GM08714 (cell line): Measurements from ENCODE around the gene WDR20.

Source experiments
- H3K4me3 ChIP-seq: fragments of 200-500 bp; sonication (Bioruptor generic); 2 replicates; pipeline ENCODE4 v1.5.1; 2014; ENCODE audit warnings: mild to moderate bottlenecking, low read length, inconsistent platforms
- ZNF274 ChIP-seq: IDR thresholded peaks from 2 replicates; pipeline ENCODE4 v1.6.1; 2012; ENCODE audit warnings: mild to moderate bottlenecking, low read depth, low read length

Gene WDR20

GRCh38 chr14:102194856-102195255 is 55.2 kb downstream of the WDR20 start:
- no peak overlapping the region for H3K4me3 ChIP-seq
- no peak for TF ChIP-seq ZNF274

- H3K4me3 ChIP-seq = no peak overlapping the region
- TF ChIP-seq ZNF274 = no peak
Observed at GRCh38 chr14:102195446-102195845, 55.7 kb downstream of the WDR20 start.

- H3K4me3 ChIP-seq = no peak overlapping the region
- no peak for TF ChIP-seq ZNF274
Observed at GRCh38 chr14:102196039-102196901, 56.6 kb downstream of the WDR20 start.

- no peak for TF ChIP-seq ZNF274
- H3K4me3 ChIP-seq = no peak overlapping the region
Observed at GRCh38 chr14:102196902-102197230, 57.2 kb downstream of the WDR20 start.

GRCh38 chr14:102197317-102197853 is 57.7 kb downstream of the WDR20 start:
- no peak for TF ChIP-seq ZNF274
- H3K4me3 ChIP-seq = no peak overlapping the region

- no peak overlapping the region for H3K4me3 ChIP-seq
- no peak for TF ChIP-seq ZNF274
Observed at GRCh38 chr14:102200690-102201352, 61.1 kb downstream of the WDR20 start.

GRCh38 chr14:102201353-102201738 is 61.6 kb downstream of the WDR20 start:
- no peak for TF ChIP-seq ZNF274
- no peak overlapping the region for H3K4me3 ChIP-seq

GRCh38 chr14:102201776-102202175 is 62.1 kb downstream of the WDR20 start:
- no peak for TF ChIP-seq ZNF274
- H3K4me3 ChIP-seq = no peak overlapping the region

- TF ChIP-seq ZNF274 = no peak
- H3K4me3 ChIP-seq = no peak overlapping the region
Observed at GRCh38 chr14:102202944-102203343, 63.2 kb downstream of the WDR20 start.

- TF ChIP-seq ZNF274 = no peak
- H3K4me3 ChIP-seq = no peak overlapping the region
Observed at GRCh38 chr14:102203382-102203781, 63.7 kb downstream of the WDR20 start.

- no peak overlapping the region for H3K4me3 ChIP-seq
- no peak for TF ChIP-seq ZNF274
Observed at GRCh38 chr14:102205560-102205959, 65.9 kb downstream of the WDR20 start.

GRCh38 chr14:102206918-102207317 is 67.2 kb downstream of the WDR20 start:
- TF ChIP-seq ZNF274 = no peak
- no peak overlapping the region for H3K4me3 ChIP-seq

GRCh38 chr14:102207831-102208365 is 68.2 kb downstream of the WDR20 start:
- H3K4me3 ChIP-seq = no peak overlapping the region
- TF ChIP-seq ZNF274 = no peak

GRCh38 chr14:102208741-102209140 is 69.0 kb downstream of the WDR20 start:
- no peak overlapping the region for H3K4me3 ChIP-seq
- no peak for TF ChIP-seq ZNF274
